Medulla oblongata (tissue), 1 donor: ENCODE results near the gene GRAMD4.

Experiments used
- DNase-seq: peaks from one replicate; pipeline ENCODE4 v3.0.0-alpha.2; 2015; ENCODE audit errors: extremely low spot score

The GRAMD4 gene

GRCh38 chr22:46655861-46656608, 35.8 kb downstream of the GRAMD4 start:
- no peak for DNase-seq

- DNase-seq: no peak
Observed at GRCh38 chr22:46656856-46657654, 36.9 kb downstream of the GRAMD4 start.

GRCh38 chr22:46657655-46657953, 37.4 kb downstream of the GRAMD4 start:
- DNase-seq: no peak

DNA sequence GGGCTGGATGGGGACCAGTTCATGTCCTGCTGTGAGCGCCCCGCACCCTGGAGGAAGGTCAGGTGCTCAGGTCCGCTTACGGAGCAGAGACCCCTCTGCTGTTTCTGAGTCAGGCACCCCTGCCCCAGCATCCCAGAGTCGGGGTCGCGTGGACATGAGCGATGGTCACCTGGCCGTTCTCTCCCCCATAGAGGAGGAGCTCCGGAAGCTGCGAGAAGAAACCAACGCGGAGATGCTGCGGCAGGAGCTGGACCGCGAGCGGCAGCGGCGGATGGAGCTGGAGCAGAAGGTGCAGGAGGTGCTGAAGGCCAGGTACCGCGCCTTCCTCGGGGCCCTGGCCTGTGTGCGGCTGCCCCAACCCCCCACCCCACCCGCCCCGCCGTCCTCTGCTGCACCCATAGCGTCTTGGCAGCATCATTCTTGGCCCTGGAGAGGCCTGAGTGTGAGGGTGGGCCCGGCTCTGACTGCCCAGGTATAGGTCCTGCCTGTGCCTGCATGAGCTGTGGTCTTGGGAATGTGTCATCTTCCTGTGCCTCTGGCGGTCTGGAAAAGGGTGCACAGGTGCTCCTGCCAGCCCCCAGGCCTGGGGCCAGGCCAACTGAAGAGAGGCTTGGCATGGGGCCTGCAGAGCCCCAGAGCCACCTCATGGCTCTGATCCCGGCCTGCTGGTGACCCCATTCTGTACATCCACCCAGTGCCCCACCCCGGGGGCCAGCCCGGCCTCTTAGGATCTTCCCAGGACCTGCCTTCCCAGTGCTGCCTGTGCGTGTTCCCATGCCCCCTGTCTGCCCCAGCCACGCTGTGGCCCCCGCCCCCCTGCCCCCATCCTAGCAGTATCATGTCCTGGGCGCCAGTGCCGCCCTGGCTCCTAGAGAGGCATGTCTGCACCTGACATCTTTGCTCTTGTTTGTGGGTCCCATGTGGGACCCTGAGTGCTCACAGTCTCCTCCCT, 38.1 kb downstream of the GRAMD4 start:
- DNase-seq: no peak

GRCh38 chr22:46659059-46659790, 39.0 kb downstream of the GRAMD4 start:
- DNase-seq: no peak

DNA sequence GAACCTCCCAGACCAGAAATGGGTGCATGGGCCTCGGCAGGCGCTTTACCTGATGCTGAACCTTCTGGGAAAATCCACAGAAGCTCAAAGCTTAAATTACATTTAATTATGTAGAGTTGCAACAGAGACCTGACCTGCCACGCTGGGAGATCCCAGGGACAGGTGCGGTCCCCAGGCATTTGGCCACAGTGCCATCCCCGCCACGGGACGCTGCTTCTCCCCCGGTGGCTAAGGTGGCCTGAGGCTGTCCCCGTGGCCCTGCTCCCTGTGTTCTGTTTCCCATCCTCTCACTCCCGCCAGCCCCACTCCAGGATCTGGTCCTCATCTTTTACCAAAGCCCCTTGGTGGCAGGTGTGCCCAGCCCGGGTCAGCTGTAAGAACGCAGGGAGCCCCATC, 39.6 kb downstream of the GRAMD4 start:
- DNase-seq: no peak

- DNase-seq: no peak
Observed at GRCh38 chr22:46660604-46661201, 40.5 kb downstream of the GRAMD4 start.

- DNase-seq: no peak
Observed at GRCh38 chr22:46661221-46661851, 41.1 kb downstream of the GRAMD4 start.

- DNase-seq: no peak
Observed at GRCh38 chr22:46662226-46662625, 42.0 kb downstream of the GRAMD4 start.

- no peak for DNase-seq
Observed at GRCh38 chr22:46663001-46663400, 42.8 kb downstream of the GRAMD4 start.

GRCh38 chr22:46663436-46664100, 43.4 kb downstream of the GRAMD4 start:
- no peak for DNase-seq

- no peak for DNase-seq
Observed at GRCh38 chr22:46664301-46664855, 44.2 kb downstream of the GRAMD4 start.

DNA sequence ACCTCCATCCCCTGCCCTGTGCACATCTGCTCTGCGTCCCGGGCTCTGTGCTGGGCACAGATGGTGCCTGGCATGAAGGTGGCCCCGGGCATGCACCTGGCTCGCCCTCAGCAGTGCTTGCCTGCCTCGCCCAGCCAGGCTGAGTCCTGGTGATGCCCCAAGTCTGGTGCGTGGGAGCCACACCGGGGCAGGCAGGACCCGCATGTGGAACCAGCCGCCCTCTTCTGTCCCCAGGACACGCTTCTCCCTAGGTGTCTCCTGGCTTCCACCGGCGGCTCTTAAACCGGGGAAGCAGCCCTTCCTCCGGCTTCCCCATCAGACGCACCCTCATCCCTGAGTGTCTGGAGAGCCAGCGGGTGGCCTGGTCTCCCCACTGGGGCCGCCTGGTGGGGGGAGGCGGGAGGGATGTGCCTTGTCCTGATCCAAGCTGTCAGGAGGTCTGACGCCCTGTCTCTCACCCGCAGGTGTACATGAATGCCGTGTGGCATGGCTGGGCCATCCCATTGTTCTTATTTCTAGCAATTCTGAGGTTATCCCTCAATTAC, 45.0 kb downstream of the GRAMD4 start:
- no peak for DNase-seq

- no peak for DNase-seq
Observed at GRCh38 chr22:46665751-46666280, 45.6 kb downstream of the GRAMD4 start.

GRCh38 chr22:46666577-46667244, 46.5 kb downstream of the GRAMD4 start:
- DNase-seq: no peak

DNA sequence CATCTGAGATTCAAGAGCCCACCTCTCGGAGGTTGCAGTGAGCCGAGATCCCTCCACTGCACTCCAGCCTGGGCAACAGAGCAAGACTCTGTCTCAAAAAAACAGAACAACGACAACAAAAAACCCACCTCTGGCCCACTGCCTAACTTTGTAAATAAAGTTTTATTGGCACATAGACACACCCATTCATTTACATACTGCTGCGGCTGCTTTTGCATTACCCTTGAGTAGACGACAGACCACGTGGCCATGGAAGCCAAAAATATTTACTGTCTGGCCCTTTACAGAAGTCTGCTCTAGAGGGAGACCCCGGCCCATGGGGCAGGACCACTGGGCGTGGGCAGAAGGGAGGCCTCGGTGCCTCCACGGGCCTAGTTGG, 47.0 kb downstream of the GRAMD4 start:
- no peak for DNase-seq

- DNase-seq: no peak
Observed at GRCh38 chr22:46668116-46668515, 47.9 kb downstream of the GRAMD4 start.

GRCh38 chr22:46669201-46669600, 49.0 kb downstream of the GRAMD4 start:
- no peak for DNase-seq
